ENCODE measurements around the gene CITED2.

The CITED2 gene

DNA sequence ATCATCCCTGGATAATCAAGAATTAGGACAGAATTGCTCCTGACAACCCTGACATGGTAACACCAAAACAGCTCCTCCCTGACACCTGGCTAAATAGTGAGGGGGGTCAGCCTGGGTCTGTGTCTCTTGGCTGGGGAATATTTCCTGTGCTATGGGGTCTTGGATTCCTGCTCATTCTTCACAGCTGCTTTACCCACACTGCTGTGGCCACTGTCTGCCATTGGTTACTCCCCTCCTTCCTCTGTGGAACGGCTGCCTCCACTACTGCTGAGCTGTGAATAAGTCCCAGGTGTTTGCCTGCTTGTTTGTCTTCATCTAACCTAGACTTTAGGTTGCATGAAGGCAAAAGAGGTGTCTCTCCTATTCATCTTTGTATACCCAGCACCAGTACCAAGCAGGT is 48.8 kb downstream of the CITED2 start:
- no CpG with 5 or more reads among the region's 1 CpG for WGBS (ENCODE audit: extremely low coverage, insufficient coverage, insufficient read length)
- Histone ChIP-seq H2BK120ac (ENCODE audit: insufficient read depth, low read length, poor library complexity) (no peak overlapping the region), H3K18ac (ENCODE audit: low read length) (no peak overlapping the region), H2AFZ (ENCODE audit: insufficient read depth, low read length, poor library complexity) (no peak overlapping the region), H3K4me3 (ENCODE audit: low read depth, low read length) (no peak overlapping the region), H4K8ac (ENCODE audit: low read depth, low read length) (no peak overlapping the region), H3K14ac (ENCODE audit: low read length) (no peak overlapping the region), H3K36me3 (ENCODE audit: control insufficient read depth in 1 of 2, insufficient read depth in 2 of 2, low read length in 2 of 2) (no peaks in the 10 kb centered on the region), H2BK12ac (ENCODE audit: low read length) (no peak overlapping the region), H3K4ac (ENCODE audit: low read depth, low read length) (no peak overlapping the region), H4K91ac (ENCODE audit: low read depth, low read length) (no peak overlapping the region), H3K9me3 (ENCODE audit: insufficient read depth, low read depth, low read length) (no peaks in the 10 kb centered on the region), H3K27me3 (ENCODE audit: insufficient read depth, low read length) (no peaks in the 10 kb centered on the region), H2AK5ac (ENCODE audit: low read length) (no peak overlapping the region), H4K12ac (ENCODE audit: low read depth, low read length) (no peak overlapping the region), H3K23ac (ENCODE audit: low read length) (no peak overlapping the region), H3K9ac (ENCODE audit: low read length) (no peak overlapping the region), H3K27ac (ENCODE audit: low read depth, low read length) (no peak overlapping the region), H3K79me2 (ENCODE audit: control insufficient read depth, insufficient read depth, low read length, poor library complexity) (no peaks in the 10 kb centered on the region), H3K4me1 (ENCODE audit: control insufficient read depth in 1 of 2, insufficient read depth in 2 of 2, low read length in 2 of 2) (peaks cover 0 to 4% of the 10 kb centered on the region in 2 experiments), H2BK5ac (ENCODE audit: low read depth, low read length, poor library complexity) (no peak overlapping the region), H3K79me1 (ENCODE audit: low read length) (no peaks in the 10 kb centered on the region), H3K4me2 (ENCODE audit: low read length) (no peak overlapping the region)
- no peak for DNase-seq

DNA sequence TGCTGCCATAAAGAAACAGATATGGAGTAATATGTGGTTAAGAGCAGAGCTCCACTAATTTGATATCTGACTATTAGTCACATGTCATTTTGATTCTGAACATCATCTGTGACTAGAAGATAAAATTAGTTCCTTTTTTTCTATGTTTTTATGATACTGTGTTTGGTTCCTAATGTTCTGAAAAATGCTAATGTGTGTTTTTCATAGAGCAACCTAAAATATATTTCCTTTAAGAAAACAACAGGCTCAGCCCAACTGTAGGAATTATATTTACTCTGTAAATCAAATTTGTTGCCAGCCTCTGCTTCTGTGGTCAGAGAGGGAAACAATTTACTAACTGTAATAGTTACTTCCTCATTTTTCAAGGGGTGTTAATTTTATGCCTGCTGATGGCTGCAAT is 49.3 kb downstream of the CITED2 start:
- Histone ChIP-seq H3K4me3 (ENCODE audit: low read depth, low read length) (no peak overlapping the region), H3K36me3 (ENCODE audit: control insufficient read depth in 1 of 2, insufficient read depth in 2 of 2, low read length in 2 of 2) (no peaks in the 10 kb centered on the region), H3K79me1 (ENCODE audit: low read length) (no peaks in the 10 kb centered on the region), H3K9me3 (ENCODE audit: insufficient read depth, low read depth, low read length) (no peaks in the 10 kb centered on the region), H3K27ac (ENCODE audit: low read depth, low read length) (no peak overlapping the region), H3K23ac (ENCODE audit: low read length) (no peak overlapping the region), H2BK12ac (ENCODE audit: low read length) (no peak overlapping the region), H3K27me3 (ENCODE audit: insufficient read depth, low read length) (no peaks in the 10 kb centered on the region), H4K12ac (ENCODE audit: low read depth, low read length) (no peak overlapping the region), H3K18ac (ENCODE audit: low read length) (no peak overlapping the region), H3K4me1 (ENCODE audit: control insufficient read depth in 1 of 2, insufficient read depth in 2 of 2, low read length in 2 of 2) (peaks cover 0 to 4% of the 10 kb centered on the region in 2 experiments), H3K79me2 (ENCODE audit: control insufficient read depth, insufficient read depth, low read length, poor library complexity) (no peaks in the 10 kb centered on the region), H2AFZ (ENCODE audit: insufficient read depth, low read length, poor library complexity) (no peak overlapping the region), H3K4ac (ENCODE audit: low read depth, low read length) (no peak overlapping the region), H2BK5ac (ENCODE audit: low read depth, low read length, poor library complexity) (no peak overlapping the region), H4K91ac (ENCODE audit: low read depth, low read length) (no peak overlapping the region), H2AK5ac (ENCODE audit: low read length) (no peak overlapping the region), H2BK120ac (ENCODE audit: insufficient read depth, low read length, poor library complexity) (no peak overlapping the region), H3K14ac (ENCODE audit: low read length) (no peak overlapping the region), H4K8ac (ENCODE audit: low read depth, low read length) (no peak overlapping the region), H3K9ac (ENCODE audit: low read length) (no peak overlapping the region), H3K4me2 (ENCODE audit: low read length) (no peak overlapping the region)
- no peak for DNase-seq

DNA sequence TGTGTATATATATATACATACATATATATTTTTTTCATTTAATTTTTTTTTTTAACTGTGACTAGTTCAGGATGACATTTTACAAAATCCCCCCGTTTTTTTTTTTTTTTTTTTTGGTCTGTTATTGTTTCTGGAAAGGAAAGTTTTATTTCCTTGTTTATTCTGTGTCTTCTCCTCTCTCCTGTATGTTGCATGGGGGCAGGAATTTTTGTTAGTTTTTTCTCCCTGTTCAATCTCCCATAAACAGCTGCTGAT is 50.2 kb downstream of the CITED2 start:
- Histone ChIP-seq H3K14ac (ENCODE audit: low read length) (no peak overlapping the region), H2BK12ac (ENCODE audit: low read length) (no peak overlapping the region), H3K18ac (ENCODE audit: low read length) (no peak overlapping the region), H3K9ac (ENCODE audit: low read length) (no peak overlapping the region), H4K8ac (ENCODE audit: low read depth, low read length) (no peak overlapping the region), H3K9me3 (ENCODE audit: insufficient read depth, low read depth, low read length) (no peaks in the 10 kb centered on the region), H4K12ac (ENCODE audit: low read depth, low read length) (no peak overlapping the region), H3K4ac (ENCODE audit: low read depth, low read length) (no peak overlapping the region), H2BK120ac (ENCODE audit: insufficient read depth, low read length, poor library complexity) (no peak overlapping the region), H3K23ac (ENCODE audit: low read length) (no peak overlapping the region), H3K27me3 (ENCODE audit: insufficient read depth, low read length) (no peaks in the 10 kb centered on the region), H3K4me2 (ENCODE audit: low read length) (no peak overlapping the region), H4K91ac (ENCODE audit: low read depth, low read length) (no peak overlapping the region), H3K79me2 (ENCODE audit: control insufficient read depth, insufficient read depth, low read length, poor library complexity) (no peaks in the 10 kb centered on the region), H2AFZ (ENCODE audit: insufficient read depth, low read length, poor library complexity) (no peak overlapping the region), H2BK5ac (ENCODE audit: low read depth, low read length, poor library complexity) (no peak overlapping the region), H3K36me3 (ENCODE audit: control insufficient read depth in 1 of 2, insufficient read depth in 2 of 2, low read length in 2 of 2) (no peaks in the 10 kb centered on the region), H3K27ac (ENCODE audit: low read depth, low read length) (no peak overlapping the region), H3K4me1 (ENCODE audit: control insufficient read depth in 1 of 2, insufficient read depth in 2 of 2, low read length in 2 of 2) (peaks cover 0 to 4% of the 10 kb centered on the region in 2 experiments), H3K79me1 (ENCODE audit: low read length) (no peaks in the 10 kb centered on the region), H2AK5ac (ENCODE audit: low read length) (no peak overlapping the region), H3K4me3 (ENCODE audit: low read depth, low read length) (no peak overlapping the region)
- no CpG with 5 or more reads among the region's 1 CpG for WGBS (ENCODE audit: extremely low coverage, insufficient coverage, insufficient read length)
- DNase-seq = no peak

DNA sequence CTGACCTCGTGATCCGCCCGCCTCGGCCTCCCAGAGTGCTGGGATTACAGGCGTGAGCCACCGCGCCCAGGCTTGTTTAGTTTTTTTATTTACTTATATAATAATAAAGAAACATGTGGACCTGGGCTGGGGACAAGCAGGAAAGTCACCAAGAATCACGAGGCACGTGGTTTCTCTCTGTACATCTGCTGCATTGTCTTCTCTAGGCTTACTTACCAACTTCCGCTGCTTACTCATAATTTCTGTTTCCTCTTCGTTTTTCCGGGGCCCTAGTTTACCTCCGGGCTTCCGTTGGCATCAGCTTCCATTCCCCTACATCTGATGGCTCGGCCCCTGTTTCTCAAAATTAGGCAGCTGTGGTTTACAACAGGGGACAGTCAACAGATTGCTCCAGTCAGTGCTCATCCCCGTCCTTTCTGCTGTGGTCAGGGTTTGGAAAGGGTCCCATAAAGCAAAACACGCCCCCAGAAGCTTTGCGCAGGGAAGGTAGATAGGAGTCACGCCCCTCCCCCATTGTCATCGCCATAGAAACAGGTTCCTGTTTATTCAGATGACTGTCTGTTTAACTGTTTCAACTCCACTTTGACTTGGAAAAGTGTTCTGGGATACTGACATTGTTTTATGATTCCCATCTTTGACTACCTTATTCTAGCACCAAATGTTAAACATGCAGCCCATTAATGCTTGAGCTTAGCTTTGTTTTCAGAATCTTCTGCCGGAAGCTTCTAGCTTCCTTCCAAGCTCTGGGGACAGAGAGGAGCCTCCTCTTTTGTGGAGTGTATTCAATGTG is 50.7 kb downstream of the CITED2 start:
- Histone ChIP-seq H4K91ac (ENCODE audit: low read depth, low read length) (no peak overlapping the region), H3K23ac (ENCODE audit: low read length) (no peak overlapping the region), H3K36me3 (ENCODE audit: control insufficient read depth in 1 of 2, insufficient read depth in 2 of 2, low read length in 2 of 2) (no peaks in the 10 kb centered on the region), H3K9me3 (ENCODE audit: insufficient read depth, low read depth, low read length) (no peaks in the 10 kb centered on the region), H3K4me2 (ENCODE audit: low read length) (no peak overlapping the region), H3K79me1 (ENCODE audit: low read length) (no peaks in the 10 kb centered on the region), H3K79me2 (ENCODE audit: control insufficient read depth, insufficient read depth, low read length, poor library complexity) (no peaks in the 10 kb centered on the region), H3K4me1 (ENCODE audit: control insufficient read depth in 1 of 2, insufficient read depth in 2 of 2, low read length in 2 of 2) (peaks cover 0 to 4% of the 10 kb centered on the region in 2 experiments), H3K9ac (ENCODE audit: low read length) (no peak overlapping the region), H2BK120ac (ENCODE audit: insufficient read depth, low read length, poor library complexity) (peak overlapping the region; percentile 30), H2BK5ac (ENCODE audit: low read depth, low read length, poor library complexity) (no peak overlapping the region), H4K8ac (ENCODE audit: low read depth, low read length) (no peak overlapping the region), H3K14ac (ENCODE audit: low read length) (no peak overlapping the region), H3K27me3 (ENCODE audit: insufficient read depth, low read length) (no peaks in the 10 kb centered on the region), H4K12ac (ENCODE audit: low read depth, low read length) (no peak overlapping the region), H3K18ac (ENCODE audit: low read length) (peak overlapping the region; percentile 32), H2AK5ac (ENCODE audit: low read length) (no peak overlapping the region), H3K27ac (ENCODE audit: low read depth, low read length) (no peak overlapping the region), H2BK12ac (ENCODE audit: low read length) (no peak overlapping the region), H3K4me3 (ENCODE audit: low read depth, low read length) (no peak overlapping the region), H2AFZ (ENCODE audit: insufficient read depth, low read length, poor library complexity) (no peak overlapping the region), H3K4ac (ENCODE audit: low read depth, low read length) (no peak overlapping the region)
- DNase-seq = peak; percentile 19 to 49
- no CpG with 5 or more reads among the region's 21 CpGs for WGBS (ENCODE audit: extremely low coverage, insufficient coverage, insufficient read length)
